Stomach (tissue), 9 donors: Measurements from ENCODE around the gene TDRD7. TPM values are rescaled to one million over a fixed set of nuclear protein-coding genes. Genes with fewer than 3 reads are reported as not detected.

ENCODE experiments used
- DNase-seq, 2 donors: peaks; one replicate each; pipeline versions ENCODE4 v3.0.0 to v3.0.0-alpha.2; 2013 to 2019
- H3K27ac ChIP-seq, 5 donors: fragments of 200-600 bp in 4 of 5; sonication (generic) in 4 of 5; one replicate each; pipeline ENCODE4 v1.5.1; 2013 to 2019; ENCODE audit warnings: mild to moderate bottlenecking in 1 of 5, moderate library complexity in 1 of 5
- H3K27me3 ChIP-seq, 3 donors: fragments of 200-600 bp; sonication (generic); one replicate each; pipeline ENCODE4 v1.5.1; 2017 to 2019; ENCODE audit warnings: mixed run types in 1 of 3
- H3K36me3 ChIP-seq, 4 donors: fragments of 200-600 bp; sonication (generic); 1 replicate in 3 of 4; 2 replicates in 1 of 4; pipeline ENCODE4 v1.5.1; 2016 to 2019
- H3K4me1 ChIP-seq, 4 donors: fragments of 200-600 bp; sonication (generic); one replicate each; pipeline ENCODE4 v1.5.1; 2016 to 2019
- H3K4me3 ChIP-seq, 4 donors: fragments of 200-600 bp; sonication (generic) in 3 of 4; one replicate each; pipeline ENCODE4 v1.5.1; 2016 to 2019; ENCODE audit warnings: mild to moderate bottlenecking in 1 of 4
- H3K9me3 ChIP-seq, 4 donors: fragments of 200-600 bp; sonication (generic); one replicate each; pipeline ENCODE4 v1.5.1; 2016 to 2019
- CTCF ChIP-seq, 7 experiments: fragments of 450-650 bp in 4 of 7; fragments of 200-600 bp in 3 of 7; sonication (generic) in 3 of 7; IDR thresholded peaks; one replicate each; pipeline ENCODE4 v1.5.1; 2016 to 2019; ENCODE audit warnings: antibody characterized with exemption in 7 of 7, control low read depth in 2 of 7, mild to moderate bottlenecking in 1 of 7
- EP300 ChIP-seq: sonication (generic); formaldehyde crosslinking; IDR thresholded peaks from one replicate; pipeline ENCODE4 v1.6.1; 2017; ENCODE audit warnings: antibody characterized with exemption
- POLR2A ChIP-seq, 4 donors: fragments of 450-650 bp; IDR thresholded peaks; one replicate each; pipeline ENCODE4 v1.6.1; 2016; ENCODE audit warnings: antibody characterized with exemption in 4 of 4, control low read depth in 2 of 4, mild to moderate bottlenecking in 1 of 4, moderate library complexity in 1 of 4
- POLR2AphosphoS5 ChIP-seq, 3 donors: sonication (generic); formaldehyde crosslinking; IDR thresholded peaks; one replicate each; pipeline ENCODE4 v1.6.1; 2016; ENCODE audit warnings: antibody characterized with exemption in 3 of 3
- WGBS, 5 donors: extraction: QIAGEN DNeasy Blood & Tissue Kit in 3 of 5; methylation state at CpG; one replicate each; pipeline versions ENCODE4 v1.1.5 to v1.1.7; 2013 to 2018; 5-methylcytosine and 5-hydroxymethylcytosine counted together
- intact Hi-C: fragments of 100-400 bp; cut with DNase I; formaldehyde crosslinking; loops from one replicate; pipeline ENCODE4 v1.15.1; 2023; ENCODE audit warnings: low total_unique reads
- polyA plus RNA-seq, 3 donors: library from polyadenylated mRNA; stranded (reverse); fragments of 200-250 nt; gene quantifications; one replicate each; pipeline ENCODE4 v1.2.3, GENCODE V29; 2013
- total RNA-seq, 5 donors: library from RNA; depleted of rRNA; stranded (reverse); fragments of >200 nt; gene quantifications; one replicate each; pipeline versions ENCODE4 v1.1.0 to v1.2.3, GENCODE V29; 2014 to 2016
- donor health status: healthy with polysubstance abuse.
- donor health status: Bipolar disorder and iron deficiency.
- donor health status: healthy.

Gene TDRD7
- total and polyA plus RNA-seq, 8 donors = 4.7 to 20.1 (median 9.1) TPM

- DNase-seq = peak in 1 of 2 donors; percentile 30
- TF ChIP-seq POLR2AphosphoS5 (IDR thresholded peaks at IDR 0.05) (peak; percentile 3 to 88 (median 39)), POLR2A (IDR thresholded peaks at IDR 0.05) (no peak)
- H3K4me1 ChIP-seq = peaks cover 0 to 50% (median 12%) of the 10 kb centered on the region in 4 donors
- WGBS, 5 donors = 51 to 67% (median 63%) methylated on average over 11 of the region's 11 CpGs
- H3K27ac ChIP-seq = peak overlapping the region in 4 of 5 donors; percentile 35 to 88 (median 68)
- H3K9me3 ChIP-seq = peaks cover 0 to 6% (median 3%) of the 10 kb centered on the region in 4 donors
- H3K36me3 ChIP-seq = peaks cover 0 to 38% (median 18%) of the 10 kb centered on the region in 4 donors
- H3K27me3 ChIP-seq = no peaks in the 10 kb centered on the region
- H3K4me3 ChIP-seq = no peak overlapping the region
- intact Hi-C loops = no loop called here
Observed at GRCh38 chr9:97529363-97530076, 117.6 kb downstream of the TDRD7 start.

- Histone ChIP-seq H3K4me3 (no peak overlapping the region), H3K27me3 (no peaks in the 10 kb centered on the region), H3K27ac (peak overlapping the region in 4 of 5 donors; percentile 36 to 88 (median 56)), H3K36me3 (peaks cover 0 to 16% (median 11%) of the 10 kb centered on the region in 4 donors), H3K4me1 (peaks cover 0 to 53% (median 17%) of the 10 kb centered on the region in 4 donors), H3K9me3 (peaks cover 0 to 6% (median 3%) of the 10 kb centered on the region in 4 donors)
- WGBS, 5 donors = 58 to 72% (median 68%) methylated on average over 9 of the region's 9 CpGs
- intact Hi-C loops = no loop called here
- TF ChIP-seq POLR2AphosphoS5 (IDR thresholded peaks at IDR 0.05) (peak in 1 of 3 donors; percentile 52), POLR2A (IDR thresholded peaks at IDR 0.05) (no peak), EP300 (no peak), CTCF (IDR thresholded peaks at IDR 0.05) (no peak)
- no peak for DNase-seq
Observed at GRCh38 chr9:97531888-97532376, 120.0 kb downstream of the TDRD7 start.

- H3K4me3 ChIP-seq = no peak overlapping the region
- peaks cover 0 to 16% (median 5%) of the 10 kb centered on the region in 4 donors for H3K36me3 ChIP-seq
- TF ChIP-seq CTCF (IDR thresholded peaks at IDR 0.05) (no peak), EP300 (no peak), POLR2A (IDR thresholded peaks at IDR 0.05) (no peak), POLR2AphosphoS5 (IDR thresholded peaks at IDR 0.05) (no peak)
- peaks cover 0 to 6% (median 3%) of the 10 kb centered on the region in 4 donors for H3K9me3 ChIP-seq
- no peak overlapping the region for H3K27ac ChIP-seq
- no peak for DNase-seq
- intact Hi-C loops = no loop called here
- H3K27me3 ChIP-seq = no peaks in the 10 kb centered on the region
- peaks cover 0 to 30% (median 10%) of the 10 kb centered on the region in 4 donors for H3K4me1 ChIP-seq
- WGBS, 5 donors = 90 to 96% (median 94%) methylated on average over 3 of the region's 3 CpGs
Observed at GRCh38 chr9:97534185-97534584, 122.3 kb downstream of the TDRD7 start.

DNA sequence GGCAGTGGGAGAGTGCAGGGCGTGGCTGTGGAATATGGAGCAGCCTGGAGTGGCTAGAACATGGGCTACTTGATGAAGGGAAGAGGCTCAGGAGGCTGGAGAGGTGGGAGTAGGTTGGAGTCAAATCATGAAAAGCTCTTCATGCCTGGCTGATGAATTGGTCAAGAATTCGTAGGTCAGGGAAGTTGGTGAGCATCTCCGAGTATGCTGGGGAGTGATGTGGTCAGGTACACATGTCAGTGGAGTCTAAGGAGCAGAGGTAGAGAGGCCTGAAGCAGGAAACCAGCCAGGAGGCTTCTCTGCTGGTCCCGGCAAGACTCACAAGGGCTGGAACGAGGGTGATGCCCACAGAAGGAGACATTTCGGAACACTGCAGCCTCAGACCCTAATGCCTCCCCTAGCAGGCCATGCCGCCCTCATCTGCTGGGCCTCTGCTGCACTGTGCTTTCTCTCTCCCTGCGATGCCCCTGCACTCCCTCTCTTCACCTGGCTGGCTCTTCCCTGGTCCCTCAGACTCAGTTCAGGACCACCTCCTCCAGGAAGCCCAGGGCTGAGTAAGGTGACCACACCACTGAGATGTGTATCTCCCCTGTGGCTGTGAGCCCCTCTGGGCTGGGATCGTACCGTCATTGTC, 123.2 kb downstream of the TDRD7 start:
- peaks cover 0 to 19% (median 6%) of the 10 kb centered on the region in 4 donors for H3K36me3 ChIP-seq
- intact Hi-C loops = no loop called here
- 89 to 97% (median 94%) methylated on average over 10 of the region's 10 CpGs for WGBS, 5 donors
- no peak overlapping the region for H3K4me3 ChIP-seq
- H3K27ac ChIP-seq = no peak overlapping the region
- H3K27me3 ChIP-seq = no peaks in the 10 kb centered on the region
- H3K9me3 ChIP-seq = peaks cover 0 to 6% (median 3%) of the 10 kb centered on the region in 4 donors
- TF ChIP-seq CTCF (IDR thresholded peaks at IDR 0.05) (no peak), POLR2A (IDR thresholded peaks at IDR 0.05) (no peak), POLR2AphosphoS5 (IDR thresholded peaks at IDR 0.05) (no peak), EP300 (no peak)
- no peak for DNase-seq
- peaks cover 0 to 21% (median 8%) of the 10 kb centered on the region in 4 donors for H3K4me1 ChIP-seq
